Type B pancreatic cell (in vitro differentiated cells): Measurements from ENCODE around the gene WDR87. TPM values are rescaled to one million over a fixed set of nuclear protein-coding genes. Genes with fewer than 3 reads are reported as not detected.

Experiments used
- DNase-seq: peaks from one replicate; pipeline ENCODE4 v3.0.0; 2021; ENCODE audit warnings: mixed read lengths; ENCODE audit not compliant: unreplicated experiment; ENCODE audit errors: extremely low spot score
- H3K27ac Mint-ChIP-seq: 2 replicates; pipeline ENCODE4 v1.8.0; 2021; ENCODE audit warnings: mild to moderate bottlenecking, mixed read lengths
- H3K27me3 Mint-ChIP-seq: 2 replicates; pipeline ENCODE4 v1.8.0; 2021; ENCODE audit warnings: mixed read lengths
- H3K36me3 Mint-ChIP-seq: 2 replicates; pipeline ENCODE4 v1.8.0; 2021; ENCODE audit warnings: mixed read lengths
- H3K4me1 Mint-ChIP-seq: one replicate; pipeline ENCODE4 v1.8.0; 2021; ENCODE audit warnings: mixed read lengths; ENCODE audit not compliant: unreplicated experiment
- H3K4me3 Mint-ChIP-seq: 2 replicates; pipeline ENCODE4 v1.8.0; 2021; ENCODE audit warnings: mild to moderate bottlenecking, mixed read lengths
- H3K9me3 Mint-ChIP-seq: 2 replicates; pipeline ENCODE4 v1.8.0; 2021; ENCODE audit warnings: mixed read lengths
- CTCF ChIP-seq: fragments of 200-600 bp; sonication (generic); conservative IDR thresholded peaks from 2 replicates; pipeline ENCODE4 v1.5.0; 2021; ENCODE audit warnings: antibody characterized with exemption, mild to moderate bottlenecking
- total RNA-seq: library from RNA; stranded (reverse); gene quantifications from 2 replicates; pipeline ENCODE4 v1.2.1, GENCODE V29; 2021; ENCODE audit warnings: low replicate concordance

WDR87 gene
- total RNA-seq, 1 donor from 2014 or later: not detected

GRCh38 chr19:37951816-37952210 is 45.4 kb upstream of the WDR87 start:
- H3K9me3 Mint-ChIP-seq: no peaks in the 10 kb centered on the region
- no peaks in the 10 kb centered on the region for H3K27me3 Mint-ChIP-seq
- no peak overlapping the region for H3K4me3 Mint-ChIP-seq
- DNase-seq: no peak
- no peak overlapping the region for H3K27ac Mint-ChIP-seq
- H3K36me3 Mint-ChIP-seq: peaks cover 19% of the 10 kb centered on the region
- H3K4me1 Mint-ChIP-seq: peaks cover 29% of the 10 kb centered on the region
- no peak for TF ChIP-seq CTCF

- TF ChIP-seq CTCF: no peak
- no peak for DNase-seq
- Mint-ChIP-seq H3K36me3 (peaks cover 17% of the 10 kb centered on the region), H3K9me3 (no peaks in the 10 kb centered on the region), H3K27me3 (no peaks in the 10 kb centered on the region), H3K4me1 (peaks cover 28% of the 10 kb centered on the region), H3K4me3 (no peak overlapping the region), H3K27ac (peak overlapping the region; percentile 44)
Observed at GRCh38 chr19:37950471-37951175, 44.2 kb upstream of the WDR87 start.

DNA sequence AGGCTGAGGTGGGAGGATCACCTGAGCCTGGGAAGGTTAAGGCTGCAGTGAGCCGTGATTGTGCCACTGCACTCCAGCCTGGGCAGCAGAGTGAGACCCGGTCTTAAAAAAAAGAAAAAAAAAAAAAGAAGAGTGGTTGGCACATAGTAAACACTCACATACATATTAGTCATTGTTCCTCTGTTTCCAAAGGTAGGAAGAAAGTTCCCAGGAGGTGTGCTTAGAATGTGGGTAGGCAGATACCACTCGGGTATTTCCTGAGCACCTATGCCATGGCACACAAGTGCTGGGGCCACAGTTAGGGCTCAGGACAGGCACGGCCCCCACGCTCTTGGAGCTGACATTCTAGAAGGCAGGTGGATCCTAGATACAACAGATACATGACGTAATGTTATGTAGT is 42.0 kb upstream of the WDR87 start:
- no peak for DNase-seq
- Mint-ChIP-seq H3K27ac (no peak overlapping the region), H3K9me3 (no peaks in the 10 kb centered on the region), H3K27me3 (no peaks in the 10 kb centered on the region), H3K4me3 (no peak overlapping the region), H3K4me1 (peaks cover 14% of the 10 kb centered on the region), H3K36me3 (peaks cover 13% of the 10 kb centered on the region)
- TF ChIP-seq CTCF: no peak

DNA sequence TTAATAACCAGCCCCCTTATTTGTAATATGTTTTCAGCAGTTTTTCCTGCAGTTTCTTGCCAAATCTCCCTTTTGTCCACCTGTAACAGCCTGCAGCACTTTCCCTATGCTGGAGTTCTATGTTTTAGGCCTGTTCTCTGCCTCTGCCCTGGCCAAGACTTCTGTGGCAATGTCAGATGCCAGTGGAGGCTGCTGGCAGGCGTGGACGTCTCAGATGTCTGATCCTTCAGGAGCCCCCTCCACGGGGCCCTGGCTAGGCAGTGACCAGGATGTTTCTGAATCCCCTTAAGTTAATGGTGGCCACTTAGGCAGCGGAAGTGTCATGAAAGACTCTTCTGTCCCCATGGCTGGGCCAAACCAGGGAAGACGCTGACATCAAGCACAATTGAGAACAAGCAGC is 41.4 kb upstream of the WDR87 start:
- Mint-ChIP-seq H3K27me3 (no peaks in the 10 kb centered on the region), H3K9me3 (no peaks in the 10 kb centered on the region), H3K27ac (peak overlapping the region; percentile 30), H3K36me3 (peaks cover 13% of the 10 kb centered on the region), H3K4me3 (no peak overlapping the region), H3K4me1 (peaks cover 9% of the 10 kb centered on the region)
- DNase-seq: no peak
- TF ChIP-seq CTCF: no peak

DNA sequence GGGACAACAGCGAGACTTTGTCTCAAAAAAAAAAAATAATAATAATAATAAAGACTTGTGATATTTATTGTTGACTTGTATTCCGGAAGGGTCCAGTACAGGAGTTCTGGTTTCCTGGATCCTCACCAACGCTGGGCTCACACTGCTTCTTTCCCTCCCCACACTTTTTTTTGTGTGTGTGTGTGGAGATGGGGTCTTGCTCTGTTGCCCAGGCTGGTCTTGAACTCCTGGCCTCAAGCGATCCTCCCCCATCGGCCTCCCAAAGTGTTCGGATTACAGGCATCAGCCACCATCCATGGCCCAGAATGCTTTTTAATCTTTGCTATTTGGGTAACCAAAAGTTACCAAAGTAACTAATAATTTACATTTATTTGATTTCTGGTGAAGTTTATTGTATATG is 39.7 kb upstream of the WDR87 start:
- Mint-ChIP-seq H3K4me1 (peaks cover 19% of the 10 kb centered on the region), H3K4me3 (no peak overlapping the region), H3K9me3 (no peaks in the 10 kb centered on the region), H3K36me3 (peaks cover 16% of the 10 kb centered on the region), H3K27ac (no peak overlapping the region), H3K27me3 (no peaks in the 10 kb centered on the region)
- no peak for TF ChIP-seq CTCF
- DNase-seq: no peak
